PC-3 (cell line): ENCODE results near the gene SH3RF3. TPM values are rescaled to one million over a fixed set of nuclear protein-coding genes. Genes with fewer than 3 reads are reported as not detected.
A peak's percentile ranks its signal among the peaks of the same experiment; 100 is the strongest.

Experiments
- ATAC-seq: fragments of 200-7000 bp; cut with Tn5 transposase; 2 replicates; pipeline ENCODE4 v1.9.1; 2020; ENCODE audit warnings: mild to moderate bottlenecking, moderate library complexity
- BruUV-seq: library from RNA; stranded (reverse); fragments of 400-500 nt; replicated peaks from 2 replicates; lab custom pipeline; 2021; lab: Mats Ljungman, UMichigan
- CTCF ChIA-PET: fragments of 300-600 bp; sonication (Branson Sonifier 250); formaldehyde crosslinking; loops from one replicate; lab custom pipeline; 2022; ENCODE audit warnings: antibody characterized with exemption; lab: Charles Lee
- POLR2A ChIA-PET: fragments of 300-600 bp; sonication (Branson Sonifier 250); formaldehyde crosslinking; loops from one replicate; lab custom pipeline; 2022; ENCODE audit warnings: antibody characterized with exemption; ENCODE audit not compliant: unreplicated experiment; lab: Charles Lee
- DNase-seq: peaks from one replicate; pipeline ENCODE4 v3.0.0-alpha.2; 2015
- H2AFZ ChIP-seq: fragments of 300-600 bp; sonication (generic); 2 replicates; pipeline ENCODE4 v1.6.0; 2016; ENCODE audit warnings: antibody characterized with exemption, low read length
- H3F3A ChIP-seq: fragments of 300-600 bp; sonication (generic); one replicate; pipeline ENCODE4 v1.6.0; 2017; ENCODE audit warnings: antibody characterized with exemption, low read length, control low read depth, mild to moderate bottlenecking; ENCODE audit not compliant: unreplicated experiment
- H3K27ac ChIP-seq: fragments of 300-600 bp; sonication (generic); 2 replicates; pipeline ENCODE4 v1.5.1; 2016; ENCODE audit warnings: mild to moderate bottlenecking, low read length
- H3K27me3 ChIP-seq: fragments of 300-600 bp; sonication (generic); 2 replicates; pipeline ENCODE4 v1.6.1; 2016; ENCODE audit warnings: low read length, mixed read lengths
- H3K36me3 ChIP-seq: fragments of 300-600 bp; sonication (generic); 2 replicates; pipeline ENCODE4 v1.6.1; 2016; ENCODE audit warnings: low read depth, mixed run types, low read length, mixed read lengths
- H3K4me1 ChIP-seq: fragments of 300-600 bp; sonication (generic); 2 replicates; pipeline ENCODE4 v1.5.1; 2016; ENCODE audit warnings: low read length; ENCODE audit not compliant: insufficient read depth
- H3K4me2 ChIP-seq: fragments of 300-600 bp; sonication (generic); 2 replicates; pipeline ENCODE4 v1.6.0; 2016; ENCODE audit warnings: low read length
- H3K4me3 ChIP-seq: fragments of 300-600 bp; sonication (generic); 2 replicates; pipeline ENCODE4 v1.5.1; 2016; ENCODE audit warnings: mild to moderate bottlenecking, low read length, mixed read lengths
- H3K79me2 ChIP-seq: fragments of 300-600 bp; sonication (generic); 2 replicates; pipeline ENCODE4 v1.6.1; 2017; ENCODE audit warnings: low read length, mixed read lengths
- H3K9ac ChIP-seq: fragments of 300-600 bp; sonication (generic); 2 replicates; pipeline ENCODE4 v1.6.0; 2016; ENCODE audit warnings: mild to moderate bottlenecking, low read length
- H3K9me2 ChIP-seq: fragments of 300-600 bp; sonication (generic); replicated peaks from 2 replicates; pipeline ENCODE4 v1.6.1; 2016; ENCODE audit warnings: mixed run types, low read length, mixed read lengths
- H3K9me3 ChIP-seq: fragments of 300-600 bp; sonication (generic); 2 replicates; pipeline ENCODE4 v1.6.1; 2016; ENCODE audit warnings: low read length, mixed read lengths
- H4K20me1 ChIP-seq: fragments of 300-600 bp; sonication (generic); 2 replicates; pipeline ENCODE4 v1.6.1; 2016; ENCODE audit warnings: low read length, mixed read lengths
- CTCF ChIP-seq: fragments of 300-600 bp; sonication (generic); conservative IDR thresholded peaks from 2 replicates; pipeline ENCODE4 v1.5.1; 2017; ENCODE audit warnings: antibody characterized with exemption, low read depth, mild to moderate bottlenecking, low read length
- EZH2 ChIP-seq: fragments of 300-600 bp; sonication (generic); IDR thresholded peaks from one replicate; pipeline ENCODE4 v1.6.1; 2017; ENCODE audit warnings: antibody characterized with exemption, mild to moderate bottlenecking, low read length; ENCODE audit not compliant: unreplicated experiment
- EZH2phosphoT487 ChIP-seq: fragments of 300-600 bp; sonication (generic); IDR thresholded peaks from 2 replicates; pipeline ENCODE4 v1.6.1; 2018; ENCODE audit warnings: mild to moderate bottlenecking, antibody characterized with exemption, low read length, borderline replicate concordance
- intact Hi-C: fragments of 100-400 bp; cut with micrococcal nuclease; formaldehyde crosslinking; loops from 2 replicates; pipeline ENCODE4 v1.9.0; 2023
- total RNA-seq: library from RNA; depleted of rRNA; stranded (reverse); fragments of >200 nt; gene quantifications from 2 replicates; pipeline ENCODE4 v1.2.3, GENCODE V29; 2014

Gene SH3RF3
- total RNA-seq, 1 experiment from 2014 or later, result 11.7 TPM

- H3K27me3 ChIP-seq, result no peaks in the 10 kb centered on the region
- no peaks in the 10 kb centered on the region for H4K20me1 ChIP-seq
- H3K9me2 ChIP-seq, result no peaks in the 10 kb centered on the region
Observed at GRCh38 chr2:109212836-109213563, 84.0 kb downstream of the SH3RF3 start.

GRCh38 chr2:109213646-109214433 is 84.8 kb downstream of the SH3RF3 start:
- Histone ChIP-seq H3F3A (peaks cover 5% of the 10 kb centered on the region), H3K4me1 (peaks cover 61% of the 10 kb centered on the region), H3K36me3 (no peaks in the 10 kb centered on the region), H3K79me2 (peaks cover 48% of the 10 kb centered on the region), H3K9me3 (no peaks in the 10 kb centered on the region), H3K4me2 (peak overlapping the region; percentile 42), H3K4me3 (no peak overlapping the region), H3K9me2 (no peaks in the 10 kb centered on the region), H3K27me3 (no peaks in the 10 kb centered on the region), H4K20me1 (no peaks in the 10 kb centered on the region), H3K9ac (peak overlapping the region; percentile 38; the same call in 1 of the 2 replicates), H3K27ac (peak overlapping the region; percentile 67), H2AFZ (no peak overlapping the region)
- DNase-seq (peak; percentile 90), ATAC-seq (peak; percentile 59)
- CTCF ChIA-PET, result no interaction called here
- TF ChIP-seq EZH2phosphoT487 (peak; percentile 59), EZH2 (no peak)
- POLR2A ChIA-PET, result no interaction called here
- intact Hi-C loops, result no loop called here
- BruUV-seq, result no TSS peak

More at GRCh38 chr2:109212836-109213563, 84.0 kb downstream of the SH3RF3 start:
- peak overlapping the region; percentile 42 for H3K4me2 ChIP-seq
- H3K36me3 ChIP-seq, result no peaks in the 10 kb centered on the region
- no peak overlapping the region for H3K4me3 ChIP-seq
- CTCF ChIA-PET, result no interaction called here
- ATAC-seq (no peak), DNase-seq (no peak)
- intact Hi-C loops, result no loop called here
- H2AFZ ChIP-seq, result no peak overlapping the region
- H3K4me1 ChIP-seq, result peaks cover 61% of the 10 kb centered on the region
- H3K27ac ChIP-seq, result peak overlapping the region; percentile 67
- POLR2A ChIA-PET, result no interaction called here
- BruUV-seq, result no TSS peak
- TF ChIP-seq CTCF (no peak), EZH2 (no peak), EZH2phosphoT487 (no peak)
- peak overlapping the region; percentile 38; the same call in 1 of the 2 replicates for H3K9ac ChIP-seq
- H3K9me3 ChIP-seq, result no peaks in the 10 kb centered on the region
- H3F3A ChIP-seq, result peaks cover 5% of the 10 kb centered on the region
- H3K79me2 ChIP-seq, result peaks cover 56% of the 10 kb centered on the region

- no TSS peak for BruUV-seq
- intact Hi-C loops, result no loop called here
- Histone ChIP-seq H3F3A (no peaks in the 10 kb centered on the region), H3K4me2 (peak overlapping the region; percentile 42), H3K27me3 (no peaks in the 10 kb centered on the region), H3K9me2 (no peaks in the 10 kb centered on the region), H3K9ac (no peak overlapping the region), H3K79me2 (peaks cover 54% of the 10 kb centered on the region), H3K27ac (peak overlapping the region; percentile 4), H3K4me1 (peaks cover 53% of the 10 kb centered on the region), H4K20me1 (no peaks in the 10 kb centered on the region), H3K36me3 (no peaks in the 10 kb centered on the region), H2AFZ (no peak overlapping the region), H3K4me3 (no peak overlapping the region), H3K9me3 (no peaks in the 10 kb centered on the region)
- no peak for TF ChIP-seq EZH2
- no peak for TF ChIP-seq EZH2phosphoT487
- no peak for TF ChIP-seq CTCF
- ATAC-seq, result no peak
- POLR2A ChIA-PET, result no interaction called here
- CTCF ChIA-PET, result no interaction called here
- no peak for DNase-seq
Observed at GRCh38 chr2:109214651-109215371, 85.8 kb downstream of the SH3RF3 start.
